GM21381 (cell line): Measurements from ENCODE around the gene TAMALIN.

ENCODE experiments used
- ATAC-seq: cut with Tn5 transposase; IDR thresholded peaks from one replicate; pipeline ENCODE4 v1.9.1; 2021; ENCODE audit warnings: mild to moderate bottlenecking, moderate library complexity; ENCODE audit not compliant: unreplicated experiment

Gene TAMALIN

GRCh38 chr12:52013626-52014310, 7.0 kb downstream of the TAMALIN start:
- ATAC-seq, result no peak

- no peak for ATAC-seq
These were observed 8.1 kb downstream of the TAMALIN start for GRCh38 chr12:52014567-52015530.

- no peak for ATAC-seq
These were observed 8.8 kb downstream of the TAMALIN start for GRCh38 chr12:52015532-52016041.

- no peak for ATAC-seq
These were observed 11.8 kb downstream of the TAMALIN start for GRCh38 chr12:52018433-52019112.

- no peak for ATAC-seq
These were observed 12.5 kb downstream of the TAMALIN start for GRCh38 chr12:52019113-52019770.

GRCh38 chr12:52020539-52021336, 14.0 kb downstream of the TAMALIN start:
- no peak for ATAC-seq

- no peak for ATAC-seq
These were observed 16.1 kb downstream of the TAMALIN start for GRCh38 chr12:52022841-52023181.

- no peak for ATAC-seq
These were observed 16.6 kb downstream of the TAMALIN start for GRCh38 chr12:52023182-52023975.

- ATAC-seq, result no peak
These were observed 17.4 kb downstream of the TAMALIN start for GRCh38 chr12:52023976-52024688.

GRCh38 chr12:52024845-52025230, 18.1 kb downstream of the TAMALIN start:
- ATAC-seq, result no peak

- no peak for ATAC-seq
These were observed 19.5 kb downstream of the TAMALIN start for GRCh38 chr12:52026263-52026662.

- no peak for ATAC-seq
These were observed 20.5 kb downstream of the TAMALIN start for GRCh38 chr12:52027085-52027843.

- ATAC-seq, result no peak
These were observed 22.9 kb downstream of the TAMALIN start for GRCh38 chr12:52029685-52030084.

- ATAC-seq, result no peak
These were observed 25.7 kb downstream of the TAMALIN start for GRCh38 chr12:52032446-52032803.

- peak; percentile 90 for ATAC-seq
These were observed 26.2 kb downstream of the TAMALIN start for GRCh38 chr12:52032804-52033445.

GRCh38 chr12:52033446-52034140, 26.8 kb downstream of the TAMALIN start:
- no peak for ATAC-seq

GRCh38 chr12:52035190-52035589, 28.4 kb downstream of the TAMALIN start:
- no peak for ATAC-seq
